ENCODE data around the gene HNRNPH3. TPM values are rescaled to one million over a fixed set of nuclear protein-coding genes. Genes with fewer than 3 reads are reported as not detected.
"Not testable (repeated sequence)": the region's sequence is repeated elsewhere in the genome, so short reads cannot be mapped to it uniquely, and the experiment has no call there.

HNRNPH3 gene
- total RNA-seq, 4 donors from 2014 or later = 37.7 to 75.1 (median 52.1) TPM

GRCh38 chr10:68303849-68304412 lies 27.9 kb upstream of the HNRNPH3 start:
- H3K4me1 ChIP-seq = peaks cover 0 to 7% (median 0%) of the 10 kb centered on the region in 4 donors
- peaks cover 0 to 7% (median 0%) of the 10 kb centered on the region in 3 donors for H3K36me3 ChIP-seq
- H3K9me3 ChIP-seq = no peaks in the 10 kb centered on the region
- H3K27me3 ChIP-seq = no peaks in the 10 kb centered on the region
- peak overlapping the region in 1 of 4 donors; percentile 48 for H3K4me3 ChIP-seq
- DNase-seq = peak in 1 of 3 donors; percentile 78
- TF ChIP-seq POLR2A (IDR thresholded peaks at IDR 0.05) (no peak), CTCF (IDR thresholded peaks at IDR 0.05) (peak in 3 of 6 experiments; percentile 36 to 46 (median 41))
- peak overlapping the region in 1 of 4 donors; percentile 50 for H3K27ac ChIP-seq

- H3K4me1 ChIP-seq = peaks cover 0 to 5% (median 0%) of the 10 kb centered on the region in 4 donors
- no peaks in the 10 kb centered on the region for H3K27me3 ChIP-seq
- TF ChIP-seq CTCF (IDR thresholded peaks at IDR 0.05) = no peak
- no peak for TF ChIP-seq POLR2A (IDR thresholded peaks at IDR 0.05)
- H3K9me3 ChIP-seq = no peaks in the 10 kb centered on the region
- peak overlapping the region in 3 of 4 donors; percentile 2 to 54 (median 48) for H3K4me3 ChIP-seq
- no peaks in the 10 kb centered on the region for H3K36me3 ChIP-seq
- H3K27ac ChIP-seq = peak overlapping the region in 3 of 4 donors; percentile 19 to 81 (median 64)
- no peak for DNase-seq
Observed at GRCh38 chr10:68305854-68306253, 26.0 kb upstream of the HNRNPH3 start.

GRCh38 chr10:68310531-68310930 lies 21.3 kb upstream of the HNRNPH3 start:
- Histone ChIP-seq H3K27me3 (no peaks in the 10 kb centered on the region), H3K4me3 (no peak overlapping the region), H3K36me3 (no peaks in the 10 kb centered on the region), H3K4me1 (no peaks in the 10 kb centered on the region), H3K9me3 (no peaks in the 10 kb centered on the region), H3K27ac (no peak overlapping the region)
- TF ChIP-seq POLR2A (IDR thresholded peaks at IDR 0.05) = no peak
- no peak for TF ChIP-seq CTCF (IDR thresholded peaks at IDR 0.05)
- no peak for DNase-seq

GRCh38 chr10:68314930-68315329 lies 16.9 kb upstream of the HNRNPH3 start:
- peak in 1 of 2 donors; percentile 35 for TF ChIP-seq POLR2A (IDR thresholded peaks at IDR 0.05)
- DNase-seq = peak in 2 of 3 donors; percentile 62 to 68
- H3K4me1 ChIP-seq, H3K4me3 ChIP-seq, H3K27me3 ChIP-seq, H3K36me3 ChIP-seq: not testable (repeated sequence)
- peak overlapping the region in 2 of 4 donors; percentile 76 to 83 for H3K27ac ChIP-seq
- H3K9me3 ChIP-seq = peaks cover 0 to 12% (median 6%) of the 10 kb centered on the region in 4 donors

- no peak overlapping the region for H3K4me3 ChIP-seq
- H3K27me3 ChIP-seq = no peaks in the 10 kb centered on the region
- peak overlapping the region in 2 of 4 donors; percentile 76 to 83 for H3K27ac ChIP-seq
- TF ChIP-seq POLR2A (IDR thresholded peaks at IDR 0.05) (no peak), CTCF (IDR thresholded peaks at IDR 0.05) (no peak)
- DNase-seq = peak in 2 of 3 donors; percentile 54 to 73
- H3K9me3 ChIP-seq = peaks cover 0 to 12% (median 6%) of the 10 kb centered on the region in 4 donors
- no peaks in the 10 kb centered on the region for H3K36me3 ChIP-seq
- H3K4me1 ChIP-seq = no peaks in the 10 kb centered on the region
Observed at GRCh38 chr10:68315582-68315981, 16.3 kb upstream of the HNRNPH3 start.

GRCh38 chr10:68318331-68319059 lies 13.4 kb upstream of the HNRNPH3 start:
- peak in 1 of 3 donors; percentile 70 for DNase-seq
- no peaks in the 10 kb centered on the region for H3K4me1 ChIP-seq
- H3K9me3 ChIP-seq = peaks cover 0 to 12% (median 6%) of the 10 kb centered on the region in 4 donors
- peak overlapping the region in 1 of 4 donors; percentile 5 for H3K4me3 ChIP-seq
- peak overlapping the region in 3 of 4 donors; percentile 25 to 72 (median 48) for H3K27ac ChIP-seq
- no peak for TF ChIP-seq CTCF (IDR thresholded peaks at IDR 0.05)
- TF ChIP-seq POLR2A (IDR thresholded peaks at IDR 0.05) = peak in 1 of 2 donors; percentile 11
- H3K27me3 ChIP-seq = no peaks in the 10 kb centered on the region
- no peaks in the 10 kb centered on the region for H3K36me3 ChIP-seq

GRCh38 chr10:68324396-68324795 lies 7.5 kb upstream of the HNRNPH3 start:
- not testable (repeated sequence) for H3K36me3 ChIP-seq, H3K4me3 ChIP-seq, H3K9me3 ChIP-seq, H3K27ac ChIP-seq, H3K4me1 ChIP-seq, DNase-seq, H3K27me3 ChIP-seq

All from Peyer's patch (tissue), 4 donors.